NT2/D1 (cell line): Measurements from ENCODE around the gene PLSCR5.

Experiments used
- YY1 ChIP-seq: IDR thresholded peaks from 2 replicates; pipeline ENCODE4 v1.6.1; 2011; ENCODE audit not compliant: insufficient read length, insufficient read depth
- ZNF274 ChIP-seq: IDR thresholded peaks from 2 replicates; pipeline ENCODE4 v1.6.1; 2011; ENCODE audit warnings: mild to moderate bottlenecking, low read depth, low read length

DNA sequence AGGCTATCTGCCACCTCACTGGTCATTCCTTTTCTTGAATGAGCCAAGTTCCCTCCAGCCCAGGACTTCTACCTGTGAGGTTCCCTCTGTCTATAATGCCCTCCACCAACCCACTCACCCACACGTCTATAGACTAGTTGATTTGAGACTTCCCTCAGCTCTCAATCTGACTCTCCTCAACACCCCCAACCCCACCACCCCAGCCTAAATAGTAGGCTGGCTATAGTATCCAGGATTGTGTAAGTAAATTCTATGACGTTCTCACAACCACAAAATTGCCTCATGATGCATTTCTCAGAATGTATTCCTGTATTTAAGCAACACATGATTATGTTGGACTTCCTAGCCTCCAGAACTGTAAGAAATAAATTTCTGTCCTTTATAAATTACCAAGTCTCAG lies 63.0 kb downstream of the PLSCR5 start:
- no peak for TF ChIP-seq ZNF274
- TF ChIP-seq YY1 = no peak
